A204.1 (cell line): ENCODE results near the gene ODAD3.
"Not testable (repeated sequence)": the region's sequence is repeated elsewhere in the genome, so short reads cannot be mapped to it uniquely, and the experiment has no call there.

Experiments used
- FAIRE-seq: peaks from 2 replicates; lab custom pipeline; 2012; peaks lifted over from hg19 to GRCh38; lab: Jason Lieb, UNC

ODAD3 gene

GRCh38 chr19:11460207-11460606, 25.3 kb upstream of the ODAD3 start:
- no peak for FAIRE-seq

- not testable (repeated sequence) for FAIRE-seq
These were observed 24.0 kb upstream of the ODAD3 start for GRCh38 chr19:11458912-11459311.

DNA sequence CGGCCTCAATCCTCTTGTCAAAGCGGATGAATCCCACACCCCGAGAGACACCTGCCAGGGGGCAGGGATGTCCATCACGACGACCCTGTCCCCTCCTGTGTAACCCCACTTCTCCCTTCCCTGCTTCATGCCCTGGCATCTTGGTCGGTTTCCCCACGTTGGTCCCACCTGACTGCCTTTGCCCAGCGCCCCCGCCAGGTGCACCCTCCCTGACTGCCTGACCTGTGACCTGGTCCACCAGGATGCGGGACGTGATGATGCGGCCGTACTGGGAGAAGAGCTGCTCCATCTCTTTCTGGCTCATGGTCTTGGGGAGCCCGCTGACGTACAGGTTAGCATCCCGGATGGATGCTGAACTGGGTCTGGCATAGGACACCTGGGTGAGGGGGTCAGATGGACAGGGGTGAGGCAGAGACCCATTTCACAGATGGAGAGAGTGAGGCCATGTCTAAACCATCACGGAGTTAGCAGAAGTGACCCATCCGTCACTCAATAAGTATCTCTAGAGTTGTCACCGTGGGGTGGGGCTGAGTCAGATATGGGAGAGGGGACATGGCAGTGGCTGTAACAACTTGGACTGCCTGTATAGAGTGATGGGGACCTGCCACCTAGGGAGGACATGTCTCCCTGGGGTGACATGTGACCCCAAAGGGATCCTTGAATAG, 23.4 kb upstream of the ODAD3 start:
- FAIRE-seq, result no peak

GRCh38 chr19:11457831-11458230, 22.9 kb upstream of the ODAD3 start:
- no peak for FAIRE-seq

- no peak for FAIRE-seq
These were observed 22.2 kb upstream of the ODAD3 start for GRCh38 chr19:11457115-11457514.

- FAIRE-seq, result no peak
These were observed 21.7 kb upstream of the ODAD3 start for GRCh38 chr19:11456659-11457058.

- not testable (repeated sequence) for FAIRE-seq
These were observed 20.3 kb upstream of the ODAD3 start for GRCh38 chr19:11455233-11455554.

- no peak for FAIRE-seq
These were observed 18.8 kb upstream of the ODAD3 start for GRCh38 chr19:11453468-11454341.

- no peak for FAIRE-seq
These were observed 17.8 kb upstream of the ODAD3 start for GRCh38 chr19:11452620-11453310.

DNA sequence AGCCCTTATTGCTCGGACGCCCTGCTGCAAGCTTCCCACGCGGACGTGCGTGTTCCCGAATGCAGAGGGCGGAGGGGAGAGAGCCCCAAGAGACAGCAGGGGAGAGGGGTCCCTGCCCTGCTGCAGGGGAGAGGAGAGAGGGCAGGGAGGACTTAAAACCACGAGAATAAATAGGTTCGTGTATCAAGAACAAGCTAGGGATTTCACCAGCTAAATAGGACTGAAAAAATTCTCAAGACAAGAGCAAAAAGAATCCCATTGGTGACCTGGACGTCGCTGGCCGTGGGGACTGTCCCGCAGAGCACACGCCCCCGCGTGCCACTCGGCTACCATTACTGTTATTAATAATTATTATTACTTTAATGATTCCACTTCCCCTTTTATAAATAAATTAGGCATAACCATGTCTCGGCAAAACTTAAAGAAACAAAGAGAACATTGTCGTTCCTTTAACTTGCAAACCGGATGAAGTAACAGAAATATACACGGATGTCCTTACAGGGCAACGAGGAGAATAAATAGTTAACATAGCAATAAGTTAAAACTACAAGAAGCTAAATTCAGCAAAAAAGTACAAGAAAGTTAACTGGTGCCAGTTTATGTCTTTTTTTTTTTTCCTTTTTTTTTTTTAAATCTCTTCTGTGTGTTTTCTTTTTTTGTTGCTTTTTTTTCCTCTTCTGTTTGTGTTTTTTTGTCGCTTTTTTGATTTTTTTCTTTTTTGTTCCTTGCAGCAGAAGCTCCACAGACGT, 17.1 kb upstream of the ODAD3 start:
- no peak for FAIRE-seq

DNA sequence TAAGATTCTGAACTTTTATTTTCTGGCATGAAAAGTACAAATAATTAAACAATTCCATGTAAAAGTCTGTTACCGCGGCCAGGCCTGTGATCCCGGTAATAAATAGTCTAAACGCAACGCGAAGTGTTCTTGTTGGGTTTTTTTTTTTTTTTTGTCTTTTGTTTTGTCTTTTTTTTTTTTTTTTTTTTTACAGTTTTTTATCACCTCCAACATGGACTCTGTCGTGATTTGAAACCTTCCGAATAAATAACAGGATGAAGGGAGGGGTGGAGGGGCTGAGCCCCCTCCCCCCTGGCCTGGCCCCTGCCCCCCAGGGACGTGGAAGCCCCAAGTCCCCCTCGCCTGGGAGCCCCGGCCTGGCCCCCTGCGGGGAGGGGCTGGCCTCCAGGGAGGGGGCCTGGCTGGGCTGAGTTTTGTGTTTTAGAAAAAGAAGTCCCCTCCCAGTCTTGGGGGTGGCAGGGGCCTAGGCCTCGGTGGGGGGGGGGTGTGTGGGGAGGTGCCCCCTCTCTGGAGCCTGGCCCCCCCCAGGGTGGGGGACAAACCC, 16.5 kb upstream of the ODAD3 start:
- no peak for FAIRE-seq

DNA sequence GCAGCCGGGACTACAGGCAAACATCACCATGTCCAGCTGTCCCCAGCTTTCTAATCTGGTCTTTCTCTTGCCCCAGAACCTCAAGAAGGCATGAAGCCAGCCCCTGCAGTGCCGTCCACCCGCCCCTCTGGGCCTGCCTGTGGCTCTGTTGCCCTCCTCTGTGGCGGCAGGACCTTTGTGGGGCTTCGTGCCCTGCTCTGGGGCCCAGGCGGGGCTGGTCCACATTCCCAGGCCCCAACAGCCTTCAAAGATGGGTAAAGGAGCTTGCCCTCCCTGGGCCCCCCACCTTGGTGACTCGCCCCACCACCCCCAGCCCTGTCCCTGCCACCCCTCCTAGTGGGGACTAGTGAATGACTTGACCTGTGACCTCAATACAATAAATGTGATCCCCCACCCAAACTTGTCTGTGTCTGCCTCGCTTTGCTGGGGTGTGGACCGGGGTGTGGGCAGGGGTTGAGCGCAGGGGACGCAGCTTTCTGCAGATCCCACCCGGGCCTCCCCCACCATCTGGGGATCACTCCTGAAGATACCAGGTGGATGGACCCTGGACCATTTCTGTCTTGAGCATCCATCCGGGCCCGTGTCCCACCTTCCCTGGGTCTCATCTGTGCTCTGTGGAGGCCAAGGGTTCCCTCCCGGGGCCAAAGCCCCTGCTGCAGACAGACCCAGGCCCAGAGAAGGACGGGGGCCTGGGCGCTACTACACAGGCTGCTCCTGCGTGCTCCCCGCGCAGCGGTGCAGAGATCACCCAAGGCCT, 15.8 kb upstream of the ODAD3 start:
- no peak for FAIRE-seq

DNA sequence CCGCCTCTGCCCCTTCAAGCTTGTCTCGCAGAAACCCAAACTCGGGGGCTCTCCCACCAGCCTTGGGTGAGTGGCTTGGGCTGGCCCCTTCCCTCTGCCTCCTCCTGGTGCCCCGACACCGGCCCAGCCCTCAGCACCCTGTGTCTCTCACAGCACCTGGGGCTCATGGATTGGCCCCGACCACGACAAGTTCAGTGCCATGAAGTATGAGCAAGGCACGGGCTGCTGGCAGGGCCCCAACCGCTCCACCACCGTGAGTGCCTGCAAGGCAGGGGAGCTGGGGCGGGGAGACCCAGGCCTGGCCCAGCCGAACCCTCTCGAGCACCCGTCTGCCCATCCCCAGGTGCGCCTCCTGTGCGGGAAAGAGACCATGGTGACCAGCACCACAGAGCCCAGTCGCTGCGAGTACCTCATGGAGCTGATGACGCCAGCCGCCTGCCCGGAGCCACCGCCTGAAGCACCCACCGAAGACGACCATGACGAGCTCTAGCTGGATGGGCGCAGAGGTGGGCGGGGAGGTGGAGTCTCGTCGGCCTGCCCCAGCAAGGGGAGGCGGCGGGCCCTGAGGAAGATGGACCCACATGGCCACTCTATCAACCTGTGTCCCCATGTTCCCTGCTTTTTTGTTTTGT, 14.1 kb upstream of the ODAD3 start:
- FAIRE-seq, result no peak

DNA sequence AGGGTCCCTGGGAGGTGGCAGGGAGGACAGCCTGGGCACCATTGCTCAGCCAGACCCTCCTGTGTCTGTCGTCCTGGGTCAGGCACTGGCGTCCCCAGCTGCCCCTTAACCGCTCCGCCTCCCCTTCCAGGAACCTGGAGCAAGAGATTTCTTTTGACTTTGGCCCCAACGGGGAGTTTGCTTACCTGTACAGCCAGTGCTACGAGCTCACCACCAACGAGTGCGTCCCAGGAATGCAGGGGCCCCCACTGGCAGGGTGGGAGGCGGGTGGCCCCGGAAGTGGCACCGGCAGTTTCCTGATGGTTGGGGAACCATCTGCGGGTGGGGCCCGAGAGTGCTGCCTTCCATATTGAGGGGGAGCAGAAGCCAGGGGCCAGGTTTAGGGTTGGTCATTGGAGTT, 13.5 kb upstream of the ODAD3 start:
- no peak for FAIRE-seq

- no peak for FAIRE-seq
These were observed 12.7 kb upstream of the ODAD3 start for GRCh38 chr19:11447347-11448262.

- FAIRE-seq, result no peak
These were observed 11.9 kb upstream of the ODAD3 start for GRCh38 chr19:11446652-11447301.

DNA sequence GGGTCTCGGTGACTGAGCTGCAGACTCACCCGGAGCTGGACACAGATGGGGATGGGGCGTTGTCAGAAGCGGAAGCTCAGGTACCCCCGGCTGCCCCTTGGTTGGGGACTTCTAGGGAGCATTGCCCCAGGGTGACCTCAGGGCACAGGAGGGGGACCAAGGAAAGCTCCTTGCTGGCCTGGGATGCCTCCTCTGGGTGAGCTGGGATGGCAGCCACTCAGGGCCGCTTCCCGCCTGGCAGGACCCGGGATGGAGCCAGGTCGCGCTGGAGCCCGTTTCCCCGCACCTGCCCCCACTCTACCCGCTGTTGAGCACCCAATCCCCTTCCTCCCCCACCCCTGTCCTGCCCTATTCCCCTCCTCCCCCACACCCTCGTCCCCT, 11.3 kb upstream of the ODAD3 start:
- no peak for FAIRE-seq

GRCh38 chr19:11445141-11445540, 10.2 kb upstream of the ODAD3 start:
- FAIRE-seq, result no peak

DNA sequence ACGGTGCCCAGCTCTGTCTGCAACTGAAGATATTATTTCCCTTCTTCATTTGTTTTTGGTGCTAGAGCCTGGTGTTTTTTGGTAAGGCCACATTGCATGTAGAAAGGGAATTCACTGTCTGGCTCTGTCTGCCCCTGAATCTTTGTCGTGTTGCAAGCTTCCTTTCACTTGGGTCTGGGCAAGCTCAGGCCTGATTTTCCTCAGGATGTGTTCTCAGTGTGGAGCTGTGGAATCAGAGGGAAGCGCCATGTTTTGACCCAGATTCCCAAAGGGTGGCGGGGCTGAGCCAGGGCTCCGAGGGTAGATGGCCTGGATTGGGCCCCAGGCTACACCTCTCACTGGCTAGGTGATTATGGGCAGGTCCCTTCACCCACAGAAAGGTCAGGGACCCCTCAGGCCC, 9.1 kb upstream of the ODAD3 start:
- no peak for FAIRE-seq
